Measurements from ENCODE around the gene COPZ1.
A peak's percentile ranks its signal among the peaks of the same experiment; 100 is the strongest.

Gene COPZ1

GRCh38 chr12:54337854-54338650 lies 13.1 kb downstream of the COPZ1 start:
- H3K4me3 ChIP-seq = no peak overlapping the region
- peak overlapping the region; percentile 12 to 21 for H3K27ac ChIP-seq
- no peaks in the 10 kb centered on the region for H3K27me3 ChIP-seq
- peaks cover 0 to 37% (median 20%) of the 10 kb centered on the region in 4 donors for H3K4me1 ChIP-seq
- peaks cover 11 to 26% (median 17%) of the 10 kb centered on the region in 3 donors for H3K36me3 ChIP-seq
- intact Hi-C loops (cut with DNase I; ENCODE audit: low total_unique reads) = loop anchor here (10.0 kb wide), 1 partner anchor 873 kb away; no protein-coding TSS in a partner anchor
- no peak for TF ChIP-seq CTCF (IDR thresholded peaks at IDR 0.05)
- H3K9me3 ChIP-seq = no peaks in the 10 kb centered on the region
- no peak for DNase-seq

GRCh38 chr12:54338698-54339296 lies 13.9 kb downstream of the COPZ1 start:
- intact Hi-C loops (cut with DNase I; ENCODE audit: low total_unique reads) = loop anchor here (10.0 kb wide), 1 partner anchor 874 kb away; no protein-coding TSS in a partner anchor
- TF ChIP-seq CTCF (IDR thresholded peaks at IDR 0.05) = no peak

GRCh38 chr12:54340846-54341245 lies 15.9 kb downstream of the COPZ1 start:
- peaks cover 0 to 33% (median 20%) of the 10 kb centered on the region in 4 donors for H3K4me1 ChIP-seq
- intact Hi-C loops (cut with DNase I; ENCODE audit: low total_unique reads) = no loop called here
- H3K27ac ChIP-seq = no peak overlapping the region

More at GRCh38 chr12:54338698-54339296, 13.9 kb downstream of the COPZ1 start:
- H3K4me3 ChIP-seq = no peak overlapping the region
- H3K9me3 ChIP-seq = no peaks in the 10 kb centered on the region
- no peak for DNase-seq
- H3K27ac ChIP-seq = peak overlapping the region in 1 of 2 donors; percentile 12
- no peaks in the 10 kb centered on the region for H3K27me3 ChIP-seq
- H3K36me3 ChIP-seq = peaks cover 19 to 33% (median 25%) of the 10 kb centered on the region in 3 donors
- peaks cover 0 to 37% (median 20%) of the 10 kb centered on the region in 4 donors for H3K4me1 ChIP-seq

GRCh38 chr12:54341378-54342300 lies 16.7 kb downstream of the COPZ1 start:
- peaks cover 44 to 61% (median 52%) of the 10 kb centered on the region in 3 donors for H3K36me3 ChIP-seq
- H3K9me3 ChIP-seq = no peaks in the 10 kb centered on the region
- H3K4me1 ChIP-seq = peaks cover 0 to 31% (median 20%) of the 10 kb centered on the region in 4 donors
- no peak for DNase-seq
- no peaks in the 10 kb centered on the region for H3K27me3 ChIP-seq
- no peak overlapping the region for H3K27ac ChIP-seq
- H3K4me3 ChIP-seq = no peak overlapping the region
- no peak for TF ChIP-seq CTCF (IDR thresholded peaks at IDR 0.05)
- intact Hi-C loops (cut with DNase I; ENCODE audit: low total_unique reads) = no loop called here

More at GRCh38 chr12:54340846-54341245, 15.9 kb downstream of the COPZ1 start:
- Histone ChIP-seq H3K4me3 (no peak overlapping the region), H3K27me3 (no peaks in the 10 kb centered on the region), H3K36me3 (peaks cover 37 to 53% (median 44%) of the 10 kb centered on the region in 3 donors), H3K9me3 (no peaks in the 10 kb centered on the region)
- no peak for DNase-seq
- TF ChIP-seq CTCF (IDR thresholded peaks at IDR 0.05) = no peak

GRCh38 chr12:54349036-54349435 lies 24.1 kb downstream of the COPZ1 start:
- peaks cover 64 to 76% (median 72%) of the 10 kb centered on the region in 3 donors for H3K36me3 ChIP-seq
- no peaks in the 10 kb centered on the region for H3K27me3 ChIP-seq
- intact Hi-C loops (cut with DNase I; ENCODE audit: low total_unique reads) = loop anchor here (5.0 kb wide), 1 partner anchor 102 kb away; no protein-coding TSS in a partner anchor
- TF ChIP-seq CTCF (IDR thresholded peaks at IDR 0.05) = no peak
- no peaks in the 10 kb centered on the region for H3K9me3 ChIP-seq
- H3K4me1 ChIP-seq = peaks cover 0 to 22% (median 15%) of the 10 kb centered on the region in 4 donors
- H3K27ac ChIP-seq = no peak overlapping the region
- DNase-seq = no peak
- H3K4me3 ChIP-seq = no peak overlapping the region

Data from tibial artery (tissue), 4 donors.